ENCODE results near the gene WNT2B.

- TF ChIP-seq CTCF (IDR thresholded peaks at IDR 0.05) (no peak), POLR2AphosphoS5 (IDR thresholded peaks at IDR 0.05) (no peak)
These were observed 54.6 kb downstream of the WNT2B start for GRCh38 chr1:112563341-112563740.
